RKO (cell line): ENCODE measurements around the gene LRP8.

Experiments used
- DNase-seq: peaks from one replicate; pipeline ENCODE4 v3.0.0-alpha.2; 2016; ENCODE audit warnings: low spot score

Gene LRP8

GRCh38 chr1:53359225-53359933 lies 31.5 kb upstream of the LRP8 start:
- no peak for DNase-seq

- no peak for DNase-seq
Measured at GRCh38 chr1:53356637-53357036, 28.8 kb upstream of the LRP8 start.

- no peak for DNase-seq
Measured at GRCh38 chr1:53354119-53354518, 26.2 kb upstream of the LRP8 start.

- DNase-seq, result no peak
Measured at GRCh38 chr1:53352561-53352960, 24.7 kb upstream of the LRP8 start.

GRCh38 chr1:53350853-53351767 lies 23.2 kb upstream of the LRP8 start:
- no peak for DNase-seq

GRCh38 chr1:53349968-53350852 lies 22.3 kb upstream of the LRP8 start:
- DNase-seq, result no peak

GRCh38 chr1:53349369-53349835 lies 21.5 kb upstream of the LRP8 start:
- no peak for DNase-seq

GRCh38 chr1:53348486-53349368 lies 20.9 kb upstream of the LRP8 start:
- no peak for DNase-seq

- no peak for DNase-seq
Measured at GRCh38 chr1:53346814-53347176, 18.9 kb upstream of the LRP8 start.

GRCh38 chr1:53345996-53346813 lies 18.3 kb upstream of the LRP8 start:
- no peak for DNase-seq

- DNase-seq, result no peak
Measured at GRCh38 chr1:53344921-53345838, 17.3 kb upstream of the LRP8 start.

- no peak for DNase-seq
Measured at GRCh38 chr1:53343831-53344668, 16.2 kb upstream of the LRP8 start.

- no peak for DNase-seq
Measured at GRCh38 chr1:53342735-53343470, 15.0 kb upstream of the LRP8 start.

- DNase-seq, result no peak
Measured at GRCh38 chr1:53341961-53342707, 14.3 kb upstream of the LRP8 start.

GRCh38 chr1:53341521-53341895 lies 13.6 kb upstream of the LRP8 start:
- DNase-seq, result no peak

- DNase-seq, result no peak
Measured at GRCh38 chr1:53340660-53341520, 13.0 kb upstream of the LRP8 start.
